Measurements from ENCODE around the gene ZC3H7B. TPM values are rescaled to one million over a fixed set of nuclear protein-coding genes. Genes with fewer than 3 reads are reported as not detected.

Gene ZC3H7B
- total RNA-seq, 2 donors from 2014 or later: 70.9 to 74.2 TPM

DNA sequence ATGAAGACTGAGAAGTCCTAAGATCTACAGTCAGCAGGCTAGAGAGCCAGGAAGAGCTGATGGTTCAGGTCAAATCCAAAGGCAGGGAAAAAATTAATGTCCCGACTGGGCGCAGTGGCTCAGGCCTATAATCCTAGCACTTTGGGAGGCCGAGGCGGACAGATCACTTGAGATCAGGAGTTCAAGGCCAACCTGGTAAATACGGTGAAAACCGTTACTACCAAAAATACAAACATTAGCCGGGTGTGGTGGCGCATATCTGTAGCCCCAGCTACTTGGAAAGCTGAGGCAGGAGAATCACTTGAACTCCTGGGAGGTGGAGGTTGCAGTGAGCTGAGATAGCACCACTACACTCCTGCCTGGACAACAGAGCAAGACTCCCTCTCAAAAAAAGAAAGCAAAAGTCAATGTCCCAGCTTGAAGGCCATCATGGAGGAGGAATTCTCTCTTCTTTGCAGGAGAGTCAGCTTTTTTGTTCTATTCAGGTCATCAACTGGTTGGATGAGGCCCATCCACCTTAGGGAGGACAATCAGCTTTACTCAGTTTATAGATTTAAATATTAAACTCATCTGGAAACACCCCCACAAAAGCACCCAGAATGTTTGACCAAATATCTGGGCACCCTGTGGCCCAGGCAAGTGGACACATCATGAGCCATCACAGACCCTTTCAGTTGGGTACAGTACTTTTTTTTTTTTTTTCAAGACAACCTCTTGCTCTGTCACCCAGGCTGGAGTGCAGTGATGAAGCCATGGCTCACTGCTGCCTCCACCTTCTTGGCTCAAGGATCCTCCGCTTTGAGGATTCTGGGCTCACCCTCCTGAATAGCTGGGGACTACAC lies 4.3 kb upstream of the ZC3H7B start:
- Histone ChIP-seq H3K27me3 (ENCODE audit: control insufficient read depth, insufficient read depth, low read length, poor library complexity, severe bottlenecking) (no peaks in the 10 kb centered on the region), H3K9me3 (ENCODE audit: control insufficient read depth, low read length) (no peaks in the 10 kb centered on the region), H3K36me3 (ENCODE audit: control insufficient read depth, insufficient read depth, low read length) (no peaks in the 10 kb centered on the region), H3K27ac (ENCODE audit: low read depth, low read length) (no peak overlapping the region), H3K4me1 (ENCODE audit: control insufficient read depth, insufficient read depth, low read length) (no peaks in the 10 kb centered on the region), H3K9ac (ENCODE audit: extremely low read depth, low read length, poor library complexity, severe bottlenecking) (no peak overlapping the region), H3K4me3 (ENCODE audit: low read length) (no peak overlapping the region)
- no peak overlapping the region for H3K4me3 Mint-ChIP-seq
- WGBS, 2 experiments (ENCODE audit: insufficient coverage in 1 of 2, insufficient read length in 1 of 2): 87 to 96% methylated on average over 8 to 9 of the region's 9 CpGs
- H3K9me3 Mint-ChIP-seq: peaks cover 9% of the 10 kb centered on the region
- peaks cover 2% of the 10 kb centered on the region for H3K36me3 Mint-ChIP-seq (ENCODE audit: low read depth)
- TF ChIP-seq, protein P1, sequence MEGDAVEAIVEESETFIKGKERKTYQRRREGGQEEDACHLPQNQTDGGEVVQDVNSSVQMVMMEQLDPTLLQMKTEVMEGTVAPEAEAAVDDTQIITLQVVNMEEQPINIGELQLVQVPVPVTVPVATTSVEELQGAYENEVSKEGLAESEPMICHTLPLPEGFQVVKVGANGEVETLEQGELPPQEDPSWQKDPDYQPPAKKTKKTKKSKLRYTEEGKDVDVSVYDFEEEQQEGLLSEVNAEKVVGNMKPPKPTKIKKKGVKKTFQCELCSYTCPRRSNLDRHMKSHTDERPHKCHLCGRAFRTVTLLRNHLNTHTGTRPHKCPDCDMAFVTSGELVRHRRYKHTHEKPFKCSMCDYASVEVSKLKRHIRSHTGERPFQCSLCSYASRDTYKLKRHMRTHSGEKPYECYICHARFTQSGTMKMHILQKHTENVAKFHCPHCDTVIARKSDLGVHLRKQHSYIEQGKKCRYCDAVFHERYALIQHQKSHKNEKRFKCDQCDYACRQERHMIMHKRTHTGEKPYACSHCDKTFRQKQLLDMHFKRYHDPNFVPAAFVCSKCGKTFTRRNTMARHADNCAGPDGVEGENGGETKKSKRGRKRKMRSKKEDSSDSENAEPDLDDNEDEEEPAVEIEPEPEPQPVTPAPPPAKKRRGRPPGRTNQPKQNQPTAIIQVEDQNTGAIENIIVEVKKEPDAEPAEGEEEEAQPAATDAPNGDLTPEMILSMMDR (conservative IDR thresholded peaks at IDR 0.05): no peak
- no peak overlapping the region for H3K27ac Mint-ChIP-seq
- H3K27me3 Mint-ChIP-seq (ENCODE audit: insufficient read depth): no peaks in the 10 kb centered on the region
- DNase-seq: no peak
- H3K4me1 Mint-ChIP-seq: peaks cover 5% of the 10 kb centered on the region

DNA sequence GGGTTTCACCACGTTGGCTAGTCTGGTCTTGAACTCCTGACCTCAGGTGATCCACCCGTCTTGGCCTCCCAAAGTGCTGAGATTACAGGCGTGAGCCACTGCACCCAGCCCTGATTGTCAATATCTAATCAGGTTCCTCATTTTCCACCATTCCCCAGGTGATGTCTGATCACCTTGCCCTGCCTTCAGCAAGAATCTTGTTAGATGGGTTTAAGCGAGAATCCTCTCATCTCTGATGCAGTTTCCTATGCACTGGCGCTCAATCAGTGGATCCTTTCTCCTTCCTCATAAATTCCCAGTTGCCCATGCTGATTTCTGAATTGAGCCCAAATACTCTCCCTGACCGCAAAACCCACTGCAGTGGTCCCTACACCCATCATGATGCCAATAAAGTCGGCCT lies 664 bp upstream of the ZC3H7B start:
- H3K9me3 Mint-ChIP-seq: no peaks in the 10 kb centered on the region
- H3K4me1 Mint-ChIP-seq: peaks cover 15% of the 10 kb centered on the region
- H3K9me3 ChIP-seq (ENCODE audit: control insufficient read depth, low read length): no peaks in the 10 kb centered on the region
- no peaks in the 10 kb centered on the region for H3K4me1 ChIP-seq (ENCODE audit: control insufficient read depth, insufficient read depth, low read length)
- TF ChIP-seq, protein P1 (conservative IDR thresholded peaks at IDR 0.05): no peak
- H3K4me3 ChIP-seq (ENCODE audit: low read length): peak overlapping the region; percentile 85
- H3K27ac Mint-ChIP-seq: peak overlapping the region; percentile 10
- H3K27me3 ChIP-seq (ENCODE audit: control insufficient read depth, insufficient read depth, low read length, poor library complexity, severe bottlenecking): no peaks in the 10 kb centered on the region
- peak overlapping the region; percentile 68 for H3K4me3 Mint-ChIP-seq
- no peak for DNase-seq
- H3K36me3 ChIP-seq (ENCODE audit: control insufficient read depth, insufficient read depth, low read length): peaks cover 8% of the 10 kb centered on the region
- H3K36me3 Mint-ChIP-seq (ENCODE audit: low read depth): peaks cover 7% of the 10 kb centered on the region
- 68 to 85% methylated on average over 7 of the region's 7 CpGs for WGBS, 2 experiments (ENCODE audit: insufficient coverage in 1 of 2, insufficient read length in 1 of 2)
- H3K27ac ChIP-seq (ENCODE audit: low read depth, low read length): no peak overlapping the region
- H3K9ac ChIP-seq (ENCODE audit: extremely low read depth, low read length, poor library complexity, severe bottlenecking): no peak overlapping the region
- no peaks in the 10 kb centered on the region for H3K27me3 Mint-ChIP-seq (ENCODE audit: insufficient read depth)

DNA sequence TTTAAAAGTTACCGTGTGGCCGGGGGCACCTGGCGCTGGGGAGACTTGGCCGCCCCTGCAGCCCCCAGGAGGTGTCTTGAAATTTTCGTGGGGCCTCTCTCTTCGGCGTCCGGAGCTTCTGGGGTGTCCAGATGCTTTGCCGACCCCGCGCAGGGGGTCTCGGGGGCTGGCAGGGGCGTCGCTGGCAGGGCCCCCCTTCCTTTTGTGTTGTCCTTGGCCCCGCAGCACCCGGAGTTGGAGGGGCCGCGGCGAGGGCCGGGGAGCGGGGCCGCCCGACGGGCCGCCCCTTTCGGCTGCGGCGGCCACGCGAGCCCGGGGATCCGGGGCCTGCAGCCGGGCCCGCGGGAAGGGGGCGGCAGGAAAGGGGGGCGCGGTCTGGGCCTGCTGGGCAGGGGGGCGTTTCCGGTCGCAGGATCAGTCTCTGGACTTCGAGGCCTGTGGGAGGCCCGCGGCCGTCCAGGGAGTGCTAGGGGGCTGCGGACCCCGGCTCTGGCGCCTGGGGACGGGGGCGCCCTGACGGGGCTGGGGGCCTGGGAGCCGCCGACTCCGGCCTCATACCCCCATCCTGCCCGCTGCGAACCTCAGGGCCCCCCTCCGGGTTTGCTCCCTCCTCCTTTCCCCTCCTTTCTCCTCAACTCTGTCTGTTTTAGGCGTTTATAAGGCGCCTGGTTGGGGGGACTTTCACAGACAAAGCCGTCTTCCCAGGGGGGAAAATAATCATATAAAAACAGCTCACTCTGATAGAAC lies 869 bp downstream of the ZC3H7B start:
- H3K9ac ChIP-seq (ENCODE audit: extremely low read depth, low read length, poor library complexity, severe bottlenecking): peak overlapping the region; percentile 84
- no peaks in the 10 kb centered on the region for H3K9me3 ChIP-seq (ENCODE audit: control insufficient read depth, low read length)
- WGBS, 2 experiments (ENCODE audit: insufficient coverage in 1 of 2, insufficient read length in 1 of 2): 0 to 1% methylated on average over 15 to 60 of the region's 60 CpGs
- peak; percentile 68 for DNase-seq
- H3K36me3 ChIP-seq (ENCODE audit: control insufficient read depth, insufficient read depth, low read length): peaks cover 13% of the 10 kb centered on the region
- no peaks in the 10 kb centered on the region for H3K4me1 ChIP-seq (ENCODE audit: control insufficient read depth, insufficient read depth, low read length)
- no peaks in the 10 kb centered on the region for H3K27me3 ChIP-seq (ENCODE audit: control insufficient read depth, insufficient read depth, low read length, poor library complexity, severe bottlenecking)
- H3K27me3 Mint-ChIP-seq (ENCODE audit: insufficient read depth): no peaks in the 10 kb centered on the region
- H3K27ac ChIP-seq (ENCODE audit: low read depth, low read length): peak overlapping the region; percentile 63
- no peak overlapping the region for H3K27ac Mint-ChIP-seq
- H3K4me3 ChIP-seq (ENCODE audit: low read length): peak overlapping the region; percentile 85
- TF ChIP-seq, protein P1 (conservative IDR thresholded peaks at IDR 0.05): no peak
- no peaks in the 10 kb centered on the region for H3K9me3 Mint-ChIP-seq
- H3K36me3 Mint-ChIP-seq (ENCODE audit: low read depth): peaks cover 12% of the 10 kb centered on the region
- peak overlapping the region; percentile 68 for H3K4me3 Mint-ChIP-seq
- H3K4me1 Mint-ChIP-seq: peaks cover 16% of the 10 kb centered on the region
